GM13976 (cell line): ENCODE data around the gene GGA1.

Experiments used
- DNase-seq: peaks from one replicate; pipeline ENCODE4 v3.0.0; 2012; ENCODE audit warnings: low spot score
- CTCF ChIP-seq: IDR thresholded peaks from 2 replicates; pipeline ENCODE4 v1.5.1; 2012; ENCODE audit warnings: borderline replicate concordance, mild to moderate bottlenecking; ENCODE audit not compliant: insufficient read depth; ENCODE audit errors: extremely low read depth, missing control alignments, control extremely low read depth
- in situ Hi-C: fragments of 300-500 bp; cut with MboI; formaldehyde crosslinking; loops from one replicate; pipeline ENCODE4 v1.12.0; 2022; ENCODE audit warnings: low sequenced_read_pairs, mixed read lengths, inconsistent platforms; ENCODE audit not compliant: unreplicated experiment

GGA1 gene

DNA sequence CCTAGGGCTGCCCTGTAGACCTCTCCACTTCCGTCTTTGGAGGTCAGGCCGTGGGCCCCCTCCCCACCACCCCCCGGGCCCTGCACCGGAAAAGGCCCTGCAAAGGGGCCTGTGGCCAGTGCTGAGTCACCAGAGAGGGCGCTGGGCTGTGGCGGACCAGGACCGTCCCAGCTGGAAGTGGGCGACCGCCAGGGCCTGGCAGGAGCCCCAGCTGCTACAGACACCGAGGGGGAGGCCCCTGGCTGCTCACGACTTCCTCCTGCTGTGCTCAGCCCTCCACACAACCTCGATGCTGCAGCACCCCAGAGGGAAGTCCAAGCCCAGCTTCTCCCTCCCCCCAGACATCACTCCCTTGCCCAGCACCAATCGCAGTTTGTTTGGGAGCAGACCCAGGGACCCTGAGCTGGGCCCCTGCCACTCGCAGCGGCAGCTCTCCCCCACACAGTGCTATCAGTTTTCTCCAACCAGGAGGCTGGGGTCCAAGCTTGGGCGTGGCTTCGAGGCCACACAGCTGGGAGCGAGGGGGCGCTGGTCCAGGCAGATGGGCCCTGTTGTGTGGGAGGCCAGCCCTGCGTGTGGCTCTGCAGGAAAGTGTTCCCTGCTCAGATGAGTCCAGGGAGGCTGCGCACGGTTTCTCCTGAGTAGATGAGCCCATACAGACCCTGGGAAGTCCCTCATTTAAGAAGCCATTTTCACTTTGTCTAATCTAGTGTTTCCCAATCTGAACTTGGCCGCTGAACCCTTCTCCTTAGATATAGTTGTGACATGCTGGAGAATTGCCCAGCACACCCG lies 25.2 kb downstream of the GGA1 start:
- in situ Hi-C loops = no loop called here
- peak; percentile 93 for DNase-seq
- peak; percentile 27 for TF ChIP-seq CTCF

- in situ Hi-C loops = no loop called here
- peak; percentile 37 for TF ChIP-seq CTCF
- DNase-seq = no peak
Measured at GRCh38 chr22:37634417-37634924, 25.8 kb downstream of the GGA1 start.

- no peak for DNase-seq
- in situ Hi-C loops = no loop called here
- TF ChIP-seq CTCF = no peak
Measured at GRCh38 chr22:37635157-37635556, 26.5 kb downstream of the GGA1 start.

- peak; percentile 22 for TF ChIP-seq CTCF
- in situ Hi-C loops = no loop called here
- DNase-seq = no peak
Measured at GRCh38 chr22:37636186-37636948, 27.7 kb downstream of the GGA1 start.

DNA sequence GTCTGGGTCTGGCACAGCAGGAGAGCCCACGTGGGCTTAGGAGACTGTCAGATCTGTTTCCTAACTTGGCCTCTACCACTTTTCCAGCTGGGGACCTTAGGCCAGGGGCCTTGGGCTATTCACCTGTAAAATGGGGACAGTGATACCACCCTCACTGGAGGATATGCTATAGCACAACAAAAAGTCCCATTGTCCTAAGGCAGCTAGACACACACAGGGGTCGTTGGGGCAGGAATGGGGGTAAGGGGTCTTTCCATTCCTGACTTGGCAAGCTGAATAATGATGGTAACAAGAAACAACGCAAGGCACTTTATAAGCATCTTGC lies 28.3 kb downstream of the GGA1 start:
- in situ Hi-C loops = no loop called here
- no peak for DNase-seq
- no peak for TF ChIP-seq CTCF

DNA sequence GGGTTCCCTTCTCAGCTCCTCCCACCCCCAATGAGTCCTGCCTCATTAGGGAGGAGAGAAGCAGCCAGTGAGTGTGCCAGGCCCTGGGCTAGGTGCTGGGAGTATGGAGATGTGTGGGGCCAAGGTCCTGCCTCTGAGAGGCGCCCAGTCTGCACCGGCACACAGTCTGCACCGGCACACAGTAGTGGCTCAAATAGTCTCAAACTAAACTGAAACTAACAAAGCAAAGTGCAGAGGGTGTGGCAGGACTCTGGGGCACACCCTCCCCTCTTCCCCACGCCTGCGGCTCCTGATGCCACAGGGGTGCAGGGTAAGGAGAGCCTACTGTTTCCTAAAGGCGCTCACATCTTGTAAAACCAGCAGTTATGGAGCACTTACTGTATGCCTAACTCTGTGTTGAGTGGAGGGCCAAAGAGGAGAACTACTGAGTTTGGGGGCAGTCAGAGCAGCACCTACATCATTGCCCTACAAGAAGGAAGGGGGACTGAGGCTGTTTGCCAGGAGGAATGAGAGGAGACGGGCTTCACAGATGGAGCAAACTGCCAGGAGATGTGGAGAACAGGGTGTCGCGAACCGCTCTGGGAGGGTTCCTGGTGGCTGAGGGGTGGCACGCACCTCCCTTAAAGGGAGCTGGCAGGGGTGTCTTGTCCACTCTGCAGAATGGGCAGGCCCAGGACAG lies 29.9 kb downstream of the GGA1 start:
- in situ Hi-C loops = no loop called here
- no peak for DNase-seq
- no peak for TF ChIP-seq CTCF
